CD4-positive, alpha-beta T cell (primary cell): ENCODE results near the gene KRTAP5-4. TPM values are rescaled to one million over a fixed set of nuclear protein-coding genes. Genes with fewer than 3 reads are reported as not detected.
"Not testable (repeated sequence)": the region's sequence is repeated elsewhere in the genome, so short reads cannot be mapped to it uniquely, and the experiment has no call there.

Experiments used
- ATAC-seq: fragments of 200-7000 bp; cut with Tn5 transposase; one replicate; pipeline ENCODE4 v1.10.0; 2022; ENCODE audit warnings: mild to moderate bottlenecking; ENCODE audit not compliant: poor library complexity
- CTCF ChIA-PET: fragments of 350-600 bp; sonication (Branson Sonifier 250); formaldehyde crosslinking; loops from one replicate; lab custom pipeline; 2021; ENCODE audit warnings: antibody characterized with exemption, inconsistent platforms; lab: Charles Lee
- POLR2A ChIA-PET: fragments of 350-600 bp; sonication (Branson Sonifier 250); formaldehyde crosslinking; loops from one replicate; lab custom pipeline; 2021; ENCODE audit warnings: antibody characterized with exemption, inconsistent platforms; lab: Charles Lee
- DNase-seq, 14 experiments: peaks; one replicate each; pipeline ENCODE4 v3.0.0-alpha.2; 2013 to 2020; ENCODE audit warnings: mixed read lengths in 2 of 14
- H3K27ac ChIP-seq, 2 donors: one replicate each; pipeline versions ENCODE4 v1.5.1 to v1.7.0; 2013; ENCODE audit warnings: low read length in 2 of 2, low read depth in 1 of 2, mild to moderate bottlenecking in 1 of 2
- H3K27me3 ChIP-seq, 2 experiments: 1 replicate in 1 of 2; 2 replicates in 1 of 2; pipeline versions ENCODE4 v1.6.1 to v1.7.0; 2013; ENCODE audit warnings: low read length in 2 of 2, control low read depth in 1 of 2, mild to moderate bottlenecking in 1 of 2, moderate library complexity in 1 of 2; ENCODE audit not compliant: insufficient read depth in 2 of 2, control insufficient read depth in 1 of 2
- H3K36me3 ChIP-seq: one replicate; pipeline ENCODE4 v1.6.1; 2013; ENCODE audit warnings: low read length, control low read depth; ENCODE audit not compliant: insufficient read depth
- H3K4me1 ChIP-seq: one replicate; pipeline ENCODE4 v1.6.1; 2013; ENCODE audit warnings: low read length, control low read depth; ENCODE audit not compliant: insufficient read depth
- H3K4me3 ChIP-seq: one replicate; pipeline ENCODE4 v1.5.1; 2013; ENCODE audit warnings: mild to moderate bottlenecking, low read length, moderate library complexity
- H3K9me3 ChIP-seq, 2 experiments: 1 replicate in 1 of 2; 2 replicates in 1 of 2; pipeline versions ENCODE4 v1.6.1 to v1.7.0; 2013; ENCODE audit warnings: low read length in 2 of 2, mild to moderate bottlenecking in 2 of 2, control low read depth in 1 of 2, moderate library complexity in 1 of 2; ENCODE audit not compliant: control insufficient read depth in 1 of 2, insufficient read depth in 1 of 2
- H3K27ac Mint-ChIP-seq: one replicate; pipeline ENCODE4 v1.8.0; 2020; ENCODE audit warnings: mixed read lengths
- H3K27me3 Mint-ChIP-seq: one replicate; pipeline ENCODE4 v1.8.0; 2021; ENCODE audit warnings: mixed read lengths
- H3K36me3 Mint-ChIP-seq: one replicate; pipeline ENCODE4 v1.8.0; 2021; ENCODE audit warnings: low read depth, mixed read lengths
- H3K4me1 Mint-ChIP-seq: one replicate; pipeline ENCODE4 v1.8.0; 2021; ENCODE audit warnings: low read depth, mixed read lengths
- H3K4me3 Mint-ChIP-seq: one replicate; pipeline ENCODE4 v1.8.0; 2020; ENCODE audit warnings: mild to moderate bottlenecking, mixed read lengths
- H3K9me3 Mint-ChIP-seq: one replicate; pipeline ENCODE4 v1.8.0; 2020; ENCODE audit warnings: mixed read lengths
- intact Hi-C, 2 experiments: fragments of 100-400 bp; cut with DNase I in 1 of 2; cut with micrococcal nuclease in 1 of 2; formaldehyde crosslinking; loops; one replicate each; pipeline versions ENCODE4 v1.15.1 to v1.9.0; 2023 to 2025; cut with DNase I, micrococcal nuclease
- total RNA-seq, 174 experiments: library from RNA in 2 of 174; stranded (reverse) in 2 of 174; gene quantifications; one replicate each; pipeline ENCODE4 v1.2.3 and lab custom pipeline; 2021 to 2026
- TF ChIP-seq, protein P1 (sequence below): fragments of 200-600 bp; IDR thresholded peaks from one replicate; pipeline ENCODE4 v1.8.0; 2022; ENCODE audit warnings: antibody characterized with exemption, mild to moderate bottlenecking

Gene KRTAP5-4
- total RNA-seq, 2 experiments from 2014 or later, result not detected

- Mint-ChIP-seq H3K9me3 (no peaks in the 10 kb centered on the region), H3K27ac (no peak overlapping the region), H3K4me3 (no peak overlapping the region), H3K4me1 (peaks cover 13% of the 10 kb centered on the region), H3K27me3 (peaks cover 64% of the 10 kb centered on the region), H3K36me3 (no peaks in the 10 kb centered on the region)
- no peaks in the 10 kb centered on the region for H3K36me3 ChIP-seq
- peaks cover 4 to 10% of the 10 kb centered on the region in 2 experiments for H3K27me3 ChIP-seq
- ChIA-PET CTCF (no interaction called here), POLR2A (interaction anchor here (0.6 to 1.2 kb wide), 3 partner anchors 8 to 961 kb away, joined by 3 read pairs; no protein-coding TSS in a partner anchor)
- intact Hi-C loops, result no loop called here
- H3K27ac ChIP-seq, result no peak overlapping the region
- ATAC-seq (no peak), DNase-seq (no peak)
- no peak overlapping the region for H3K4me3 ChIP-seq
- TF ChIP-seq, protein P1, sequence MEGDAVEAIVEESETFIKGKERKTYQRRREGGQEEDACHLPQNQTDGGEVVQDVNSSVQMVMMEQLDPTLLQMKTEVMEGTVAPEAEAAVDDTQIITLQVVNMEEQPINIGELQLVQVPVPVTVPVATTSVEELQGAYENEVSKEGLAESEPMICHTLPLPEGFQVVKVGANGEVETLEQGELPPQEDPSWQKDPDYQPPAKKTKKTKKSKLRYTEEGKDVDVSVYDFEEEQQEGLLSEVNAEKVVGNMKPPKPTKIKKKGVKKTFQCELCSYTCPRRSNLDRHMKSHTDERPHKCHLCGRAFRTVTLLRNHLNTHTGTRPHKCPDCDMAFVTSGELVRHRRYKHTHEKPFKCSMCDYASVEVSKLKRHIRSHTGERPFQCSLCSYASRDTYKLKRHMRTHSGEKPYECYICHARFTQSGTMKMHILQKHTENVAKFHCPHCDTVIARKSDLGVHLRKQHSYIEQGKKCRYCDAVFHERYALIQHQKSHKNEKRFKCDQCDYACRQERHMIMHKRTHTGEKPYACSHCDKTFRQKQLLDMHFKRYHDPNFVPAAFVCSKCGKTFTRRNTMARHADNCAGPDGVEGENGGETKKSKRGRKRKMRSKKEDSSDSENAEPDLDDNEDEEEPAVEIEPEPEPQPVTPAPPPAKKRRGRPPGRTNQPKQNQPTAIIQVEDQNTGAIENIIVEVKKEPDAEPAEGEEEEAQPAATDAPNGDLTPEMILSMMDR, result no peak
- H3K9me3 ChIP-seq, result no peaks in the 10 kb centered on the region
- peaks cover 7% of the 10 kb centered on the region for H3K4me1 ChIP-seq
These were observed 24.5 kb downstream of the KRTAP5-4 start for GRCh38 chr11:1597331-1597993.

- H3K36me3 Mint-ChIP-seq, H3K27ac Mint-ChIP-seq, CTCF ChIA-PET, H3K4me3 Mint-ChIP-seq, DNase-seq, H3K27ac ChIP-seq, H3K9me3 ChIP-seq, intact Hi-C loops, POLR2A ChIA-PET, H3K4me3 ChIP-seq, ATAC-seq, H3K4me1 ChIP-seq, H3K36me3 ChIP-seq, H3K9me3 Mint-ChIP-seq: not testable (repeated sequence)
- peaks cover 60% of the 10 kb centered on the region for H3K27me3 Mint-ChIP-seq
- peaks cover 13% of the 10 kb centered on the region for H3K4me1 Mint-ChIP-seq
- peaks cover 4 to 12% of the 10 kb centered on the region in 2 experiments for H3K27me3 ChIP-seq
These were observed 25.3 kb downstream of the KRTAP5-4 start for GRCh38 chr11:1596576-1597121.

DNA sequence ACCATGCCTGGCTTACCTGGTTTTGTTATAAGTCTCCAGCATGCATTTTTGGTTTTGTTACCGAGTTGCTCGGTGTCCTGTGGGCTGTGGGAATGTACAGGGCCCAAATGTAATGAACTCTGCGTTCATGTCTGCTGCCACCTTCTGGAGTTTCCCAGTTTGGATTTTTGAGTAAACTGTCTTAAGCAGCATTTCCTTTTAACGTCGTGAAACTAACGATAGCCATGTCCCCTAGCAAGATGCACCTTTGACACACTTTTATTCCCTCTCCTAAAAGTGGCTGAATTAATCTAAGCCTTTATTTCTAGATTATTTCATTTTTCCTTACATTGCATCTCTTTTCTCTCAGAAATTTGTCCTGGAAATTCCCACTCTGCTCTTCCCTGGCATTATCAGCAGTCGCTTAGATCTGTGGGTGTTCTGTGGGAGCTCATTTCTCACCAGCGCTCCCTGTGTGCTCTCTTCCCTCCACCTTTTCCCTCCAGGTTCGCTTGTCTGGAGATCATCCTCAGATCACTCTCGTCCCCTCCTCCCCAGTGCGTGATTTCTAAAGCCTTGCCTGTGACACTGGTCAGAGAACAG lies 25.9 kb downstream of the KRTAP5-4 start:
- H3K9me3 ChIP-seq, H3K4me3 ChIP-seq, H3K4me1 ChIP-seq, H3K27ac Mint-ChIP-seq, H3K36me3 ChIP-seq, DNase-seq, H3K27ac ChIP-seq, ATAC-seq, H3K4me3 Mint-ChIP-seq, H3K36me3 Mint-ChIP-seq, H3K9me3 Mint-ChIP-seq, POLR2A ChIA-PET: not testable (repeated sequence)
- Mint-ChIP-seq H3K4me1 (peaks cover 13% of the 10 kb centered on the region), H3K27me3 (peaks cover 57% of the 10 kb centered on the region)
- peaks cover 4 to 12% of the 10 kb centered on the region in 2 experiments for H3K27me3 ChIP-seq
- CTCF ChIA-PET, result interaction anchor here (1.4 kb wide), 1 partner anchor 22 kb away, joined by 9 read pairs; no protein-coding TSS in a partner anchor
- intact Hi-C loops, result loop anchor here in 1 of 2 experiments (2.0 kb wide), 1 partner anchor 33 kb away; the partner anchor contains the start of gene KRTAP5-5

- Histone ChIP-seq H3K9me3 (peaks cover 0 to 9% of the 10 kb centered on the region in 2 experiments), H3K36me3 (no peaks in the 10 kb centered on the region), H3K27me3 (peaks cover 0 to 2% of the 10 kb centered on the region in 2 experiments), H3K27ac (no peak overlapping the region), H3K4me1 (peaks cover 34% of the 10 kb centered on the region), H3K4me3 (no peak overlapping the region)
- POLR2A ChIA-PET, result no interaction called here
- Mint-ChIP-seq H3K9me3 (no peaks in the 10 kb centered on the region), H3K4me1 (peaks cover 31% of the 10 kb centered on the region), H3K4me3 (no peak overlapping the region), H3K27me3 (peaks cover 39% of the 10 kb centered on the region), H3K36me3 (peaks cover 5% of the 10 kb centered on the region), H3K27ac (no peak overlapping the region)
- DNase-seq (no peak), ATAC-seq (no peak)
- CTCF ChIA-PET, result no interaction called here
- TF ChIP-seq, protein P1, result no peak
- intact Hi-C loops, result no loop called here
These were observed 29.3 kb downstream of the KRTAP5-4 start for GRCh38 chr11:1592628-1593027.
